ENCODE results near the gene RNF144A.

Gene RNF144A

DNA sequence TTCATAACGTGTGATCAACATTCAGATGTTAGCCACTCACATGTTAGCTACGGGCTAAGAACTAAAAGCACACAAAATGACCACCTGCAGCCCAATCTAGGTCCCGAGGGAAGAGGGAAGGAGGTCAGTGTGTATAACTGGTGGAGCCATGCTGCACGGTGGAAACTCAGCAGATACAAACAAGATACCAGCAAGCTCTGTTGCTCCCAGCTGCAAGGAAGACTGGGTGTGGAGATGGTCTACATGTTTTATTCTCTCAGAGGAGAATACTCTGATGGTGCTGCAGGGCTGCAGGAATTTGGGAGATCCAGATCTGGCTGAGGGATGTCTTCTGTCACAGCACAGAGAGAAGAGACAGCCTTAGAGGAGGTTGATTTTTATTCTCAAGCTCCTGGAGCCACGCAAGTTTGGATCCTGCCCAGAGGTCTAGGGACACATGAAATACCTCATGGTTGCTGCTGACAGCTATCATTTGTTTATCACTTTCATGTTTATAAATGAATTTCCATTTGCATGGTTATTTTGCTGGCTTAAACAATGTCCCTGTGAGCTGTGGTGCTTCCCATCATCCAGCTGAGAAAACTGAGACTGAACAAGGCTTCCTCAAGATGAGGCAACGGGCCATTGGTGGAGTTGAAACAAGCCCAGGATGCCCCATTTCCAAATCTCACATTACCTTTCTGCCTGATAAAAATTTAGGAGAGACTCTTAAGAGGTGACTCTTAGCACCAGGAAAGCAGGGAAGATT is 30.9 kb downstream of the RNF144A start:
- DNase-seq (ENCODE audit: low read depth): no peak

DNA sequence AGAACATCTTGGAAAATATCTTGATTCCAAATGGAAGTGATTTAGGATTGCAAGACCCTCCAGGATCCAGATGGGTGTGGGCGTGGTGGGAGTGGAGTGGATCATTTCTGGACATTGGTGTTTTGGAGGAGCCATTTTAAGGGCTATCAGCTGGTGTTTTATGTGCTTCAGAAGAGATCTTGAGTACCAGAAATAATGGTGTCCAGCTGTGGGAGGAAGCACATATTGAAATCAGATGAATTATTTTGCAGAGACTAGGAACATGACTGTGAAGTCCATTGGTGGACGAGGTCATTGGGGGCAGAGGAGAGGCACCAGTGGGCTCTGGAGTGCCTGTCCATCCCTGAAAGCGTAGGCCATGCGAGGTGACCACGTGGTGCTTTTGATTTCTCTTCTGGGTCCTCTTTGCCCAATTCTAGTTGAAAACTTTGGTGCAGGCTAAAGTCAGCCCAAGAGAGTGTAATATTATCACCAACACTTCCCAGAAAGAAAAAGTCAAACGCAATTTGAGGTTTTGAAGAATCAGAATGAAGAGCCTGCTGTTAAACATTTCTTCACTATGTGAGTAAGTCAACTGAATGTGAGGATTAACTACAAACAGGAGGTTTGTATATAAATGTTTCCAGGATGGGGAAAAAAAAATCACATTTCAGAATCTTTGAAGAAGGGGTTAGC is 31.6 kb downstream of the RNF144A start:
- no peak for DNase-seq (ENCODE audit: low read depth)

- no peak for DNase-seq (ENCODE audit: low read depth)
Observed at GRCh38 chr2:6951046-6951445, 33.8 kb downstream of the RNF144A start.

- no peak for DNase-seq (ENCODE audit: low read depth)
Observed at GRCh38 chr2:6952101-6952500, 34.9 kb downstream of the RNF144A start.

DNA sequence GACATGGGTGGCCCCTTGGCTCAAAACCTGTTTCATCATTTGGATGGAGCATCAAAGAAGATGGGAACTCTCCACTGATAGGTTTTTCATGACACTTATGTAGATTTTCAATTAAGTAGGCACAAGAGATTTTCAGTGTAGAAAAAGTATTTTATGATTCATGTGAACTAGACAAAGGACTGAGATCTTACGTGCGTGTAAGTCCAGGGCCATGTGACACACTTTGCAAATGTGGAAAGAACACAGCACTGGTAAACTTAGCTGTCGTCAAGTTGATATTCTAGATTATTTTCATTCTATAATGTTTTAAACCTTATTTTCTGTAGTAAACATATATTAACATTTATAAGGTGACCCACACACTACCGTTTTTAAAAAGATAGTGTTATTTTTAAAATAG is 37.4 kb downstream of the RNF144A start:
- no peak for DNase-seq (ENCODE audit: low read depth)

GRCh38 chr2:6955511-6956136 is 38.4 kb downstream of the RNF144A start:
- DNase-seq (ENCODE audit: low read depth): no peak

DNA sequence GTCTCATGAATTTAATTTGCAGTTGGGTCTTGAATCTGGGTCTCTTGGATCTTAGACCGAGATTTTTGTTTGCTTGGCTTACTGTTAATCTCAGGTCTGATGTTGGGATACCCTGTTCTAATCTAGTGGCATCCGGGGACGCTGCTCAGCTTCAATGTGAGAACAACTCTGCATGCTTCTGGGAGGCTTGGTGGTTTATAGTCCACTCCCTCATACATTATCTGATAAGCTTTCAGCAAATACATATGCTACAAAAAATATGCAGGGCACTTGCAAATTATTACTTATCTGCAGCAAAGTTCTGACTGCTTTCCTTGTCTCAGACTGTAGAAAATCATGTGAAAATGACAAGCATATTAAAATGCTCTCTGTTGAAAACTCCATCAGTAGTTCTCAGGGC is 39.4 kb downstream of the RNF144A start:
- no peak for DNase-seq (ENCODE audit: low read depth)

GRCh38 chr2:6957031-6957714 is 40.0 kb downstream of the RNF144A start:
- no peak for DNase-seq (ENCODE audit: low read depth)

- DNase-seq (ENCODE audit: low read depth): no peak
Observed at GRCh38 chr2:6957910-6958615, 40.9 kb downstream of the RNF144A start.

DNA sequence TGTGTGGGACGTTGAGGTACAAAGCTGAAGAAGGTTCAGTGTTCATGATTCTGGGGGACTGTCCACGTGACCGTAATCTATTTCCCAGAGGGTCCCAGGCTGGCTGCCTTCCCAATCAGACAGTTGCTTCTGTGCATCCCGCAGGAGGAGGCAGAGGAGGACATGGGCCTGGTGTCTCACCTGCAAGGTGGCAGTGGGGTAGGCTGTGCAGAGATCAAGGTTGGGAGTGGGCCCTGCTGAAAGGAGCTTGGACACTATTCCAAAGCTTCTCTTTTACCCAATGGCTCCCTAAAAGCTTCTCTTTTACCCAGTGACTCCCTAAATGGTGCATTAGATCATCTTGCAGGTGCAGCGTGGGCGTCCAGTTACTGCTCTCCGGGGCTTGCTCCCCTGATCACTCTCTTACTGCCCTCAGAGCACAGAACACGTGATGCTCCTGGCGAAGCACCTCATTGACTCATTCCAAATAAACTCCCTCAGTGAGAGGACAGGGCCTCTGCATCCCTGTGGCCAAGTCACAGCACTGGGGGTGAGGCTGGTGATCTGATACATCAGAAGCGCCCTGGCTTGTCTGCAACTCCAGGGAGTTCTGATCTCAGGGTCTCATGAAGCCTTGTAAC is 41.5 kb downstream of the RNF144A start:
- DNase-seq (ENCODE audit: low read depth): no peak

GRCh38 chr2:6959751-6960150 is 42.5 kb downstream of the RNF144A start:
- DNase-seq (ENCODE audit: low read depth): no peak

DNA sequence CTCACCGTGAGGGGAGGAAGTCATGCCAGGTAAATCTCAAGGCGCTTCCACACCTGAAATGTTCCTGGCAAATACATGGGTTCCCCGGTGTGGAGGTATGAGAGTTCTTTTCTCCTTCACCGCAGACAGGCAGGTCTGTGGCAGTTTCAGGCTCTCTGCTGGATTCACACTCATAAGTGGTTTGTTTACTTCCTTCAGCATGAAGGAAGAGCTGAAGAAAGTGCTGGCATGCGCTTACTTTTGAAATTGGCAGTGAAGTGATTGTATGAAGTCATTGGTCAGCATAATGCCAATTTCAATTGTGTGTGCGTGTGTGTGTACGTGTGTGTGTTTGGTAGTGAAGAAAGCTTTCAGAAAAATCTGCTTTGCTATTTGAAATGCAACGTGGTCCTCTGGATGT is 43.4 kb downstream of the RNF144A start:
- DNase-seq (ENCODE audit: low read depth): no peak

DNA sequence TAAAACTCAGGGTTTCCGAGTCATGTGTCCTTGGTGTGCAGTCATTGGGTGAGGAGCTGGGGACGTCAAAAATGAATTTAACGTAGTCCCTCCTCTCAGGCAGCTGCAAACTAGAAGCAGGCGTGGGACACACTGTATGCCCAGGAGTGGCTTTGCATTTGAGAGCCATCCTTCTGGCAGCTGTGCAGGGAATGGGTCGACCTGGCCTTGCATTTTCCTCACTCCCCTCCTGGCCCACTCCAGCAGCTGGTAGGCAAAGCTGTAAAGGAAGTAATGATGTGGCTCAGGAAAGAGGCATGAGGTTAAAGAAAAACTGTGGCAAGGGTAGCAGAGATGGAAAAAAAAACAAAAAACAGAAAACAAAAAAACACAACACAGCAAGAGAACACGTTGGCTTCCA is 46.5 kb downstream of the RNF144A start:
- DNase-seq (ENCODE audit: low read depth): no peak

- no peak for DNase-seq (ENCODE audit: low read depth)
Observed at GRCh38 chr2:6965071-6965795, 48.0 kb downstream of the RNF144A start.

DNA sequence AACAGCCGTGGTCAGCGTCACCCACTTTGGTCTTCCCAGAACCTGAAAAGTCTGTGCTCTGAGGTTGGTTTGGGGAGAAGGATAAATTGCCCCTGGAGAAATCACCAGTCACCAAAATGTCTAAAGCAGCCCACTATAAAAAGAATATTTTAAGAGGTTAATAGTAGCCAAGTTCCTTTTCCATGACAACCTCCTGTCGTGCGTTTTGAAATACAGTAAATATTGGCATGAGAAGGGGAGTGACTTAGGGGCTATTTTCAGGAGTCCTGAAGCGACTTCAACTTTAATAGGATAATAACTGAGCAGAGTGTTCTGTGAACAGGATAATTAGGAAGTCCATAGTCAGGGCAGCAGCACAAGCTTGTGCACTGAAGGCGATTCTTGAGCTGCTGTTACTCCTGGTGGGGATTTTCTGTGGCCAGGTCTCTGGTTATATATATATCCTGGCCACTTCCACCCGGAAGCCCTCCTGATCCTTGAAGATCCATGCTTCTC is 49.3 kb downstream of the RNF144A start:
- no peak for DNase-seq (ENCODE audit: low read depth)

DNA sequence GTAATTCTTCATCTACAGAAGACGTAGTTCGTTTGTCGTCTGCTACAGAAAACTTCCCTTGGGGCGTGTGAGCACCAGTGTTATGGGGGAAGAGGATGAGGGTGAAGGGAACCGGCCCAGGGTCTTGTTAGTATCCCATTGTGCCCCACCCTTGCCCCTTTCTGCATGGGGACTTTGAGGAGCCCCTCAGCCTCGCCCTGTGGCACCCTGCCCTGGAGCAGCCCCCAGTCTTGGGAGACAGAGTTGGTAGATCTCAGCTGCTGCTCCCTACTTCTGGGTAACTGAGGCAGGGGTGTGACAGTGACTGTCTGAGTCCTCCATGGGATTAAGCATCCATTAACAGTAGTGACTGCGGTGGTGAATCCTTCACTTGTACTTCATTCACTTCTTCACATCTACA is 50.1 kb downstream of the RNF144A start:
- no peak for DNase-seq (ENCODE audit: low read depth)

GRCh38 chr2:6968319-6969100 is 51.3 kb downstream of the RNF144A start:
- DNase-seq (ENCODE audit: low read depth): no peak

- no peak for DNase-seq (ENCODE audit: low read depth)
Observed at GRCh38 chr2:6970551-6970950, 53.3 kb downstream of the RNF144A start.

- DNase-seq (ENCODE audit: low read depth): no peak
Observed at GRCh38 chr2:6970976-6971480, 53.8 kb downstream of the RNF144A start.

- no peak for DNase-seq (ENCODE audit: low read depth)
Observed at GRCh38 chr2:6971502-6971901, 54.3 kb downstream of the RNF144A start.

Data from activated T-helper 1 cell treated with Interleukin-2 at 50 U/mL for 16 hours (primary cell).